PC-9 (cell line): ENCODE measurements around the gene CD276.
A peak's percentile ranks its signal among the peaks of the same experiment; 100 is the strongest.

ENCODE experiments used
- EZH2 ChIP-seq: fragments of 200-600 bp; sonication (generic); IDR thresholded peaks from 2 replicates; pipeline ENCODE4 v1.8.0; 2017; ENCODE audit warnings: antibody characterized with exemption, low read depth
- TF ChIP-seq, protein P1 (sequence below): fragments of 200-600 bp; sonication (generic); conservative IDR thresholded peaks from 2 replicates; pipeline ENCODE4 v1.6.1; 2017; ENCODE audit warnings: mixed run types, antibody characterized with exemption, mild to moderate bottlenecking, moderate library complexity

GRCh38 chr15:73683257-73683776 is 866 bp upstream of the CD276 start:
- TF ChIP-seq, protein P1, sequence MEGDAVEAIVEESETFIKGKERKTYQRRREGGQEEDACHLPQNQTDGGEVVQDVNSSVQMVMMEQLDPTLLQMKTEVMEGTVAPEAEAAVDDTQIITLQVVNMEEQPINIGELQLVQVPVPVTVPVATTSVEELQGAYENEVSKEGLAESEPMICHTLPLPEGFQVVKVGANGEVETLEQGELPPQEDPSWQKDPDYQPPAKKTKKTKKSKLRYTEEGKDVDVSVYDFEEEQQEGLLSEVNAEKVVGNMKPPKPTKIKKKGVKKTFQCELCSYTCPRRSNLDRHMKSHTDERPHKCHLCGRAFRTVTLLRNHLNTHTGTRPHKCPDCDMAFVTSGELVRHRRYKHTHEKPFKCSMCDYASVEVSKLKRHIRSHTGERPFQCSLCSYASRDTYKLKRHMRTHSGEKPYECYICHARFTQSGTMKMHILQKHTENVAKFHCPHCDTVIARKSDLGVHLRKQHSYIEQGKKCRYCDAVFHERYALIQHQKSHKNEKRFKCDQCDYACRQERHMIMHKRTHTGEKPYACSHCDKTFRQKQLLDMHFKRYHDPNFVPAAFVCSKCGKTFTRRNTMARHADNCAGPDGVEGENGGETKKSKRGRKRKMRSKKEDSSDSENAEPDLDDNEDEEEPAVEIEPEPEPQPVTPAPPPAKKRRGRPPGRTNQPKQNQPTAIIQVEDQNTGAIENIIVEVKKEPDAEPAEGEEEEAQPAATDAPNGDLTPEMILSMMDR: 0 out of 2 replicates have a peak, but pooled peaks have one; percentile 27
- no peak for TF ChIP-seq EZH2
